GM12875 (cell line): ENCODE data around the gene YIF1A.
A peak's percentile ranks its signal among the peaks of the same experiment; 100 is the strongest.

Experiments
- H3K4me3 ChIP-seq: one replicate; pipeline ENCODE4 v1.5.1; 2011; ENCODE audit warnings: low read depth, low read length, control low read depth
- CTCF ChIP-seq: IDR thresholded peaks from 2 replicates; pipeline ENCODE4 v1.5.1; 2011; ENCODE audit warnings: low read depth, mild to moderate bottlenecking, control low read depth, inconsistent platforms, low read length, moderate library complexity, borderline replicate concordance; ENCODE audit not compliant: insufficient read depth

The YIF1A gene

GRCh38 chr11:66316849-66317251 is 27.9 kb upstream of the YIF1A start, which contains the start of gene CD248:
TSS of gene CD248 (minus strand) at chr11:66317044. CDS start at chr11:66317027, 17 bp downstream.
- no peak for TF ChIP-seq CTCF
- no peak within 1 kb of the TSS for H3K4me3 ChIP-seq

GRCh38 chr11:66315921-66316811 is 27.2 kb upstream of the YIF1A start:
- no peak for TF ChIP-seq CTCF

DNA sequence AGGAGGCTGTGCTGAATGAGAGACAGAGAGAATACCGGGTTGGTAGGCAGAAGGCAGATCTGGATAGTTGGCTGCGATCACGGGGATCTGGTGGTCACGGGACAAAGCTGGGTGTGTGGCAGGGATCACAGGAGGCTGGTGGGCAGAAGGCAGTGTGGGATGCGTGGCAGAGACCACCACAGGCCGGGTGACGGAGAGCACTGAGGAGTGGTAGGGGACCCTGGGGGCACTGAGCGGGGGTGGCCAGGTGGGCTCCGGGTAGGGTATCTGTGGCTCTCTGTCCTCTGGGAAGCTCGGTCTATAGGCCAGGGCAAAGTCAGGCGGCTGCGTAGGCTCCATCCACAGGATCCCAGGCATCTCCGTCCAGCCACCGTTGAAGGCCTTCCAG is 26.5 kb upstream of the YIF1A start:
- no peak for TF ChIP-seq CTCF
- no peak overlapping the region for H3K4me3 ChIP-seq

More at GRCh38 chr11:66315921-66316811, 27.2 kb upstream of the YIF1A start:
- H3K4me3 ChIP-seq: no peak overlapping the region

DNA sequence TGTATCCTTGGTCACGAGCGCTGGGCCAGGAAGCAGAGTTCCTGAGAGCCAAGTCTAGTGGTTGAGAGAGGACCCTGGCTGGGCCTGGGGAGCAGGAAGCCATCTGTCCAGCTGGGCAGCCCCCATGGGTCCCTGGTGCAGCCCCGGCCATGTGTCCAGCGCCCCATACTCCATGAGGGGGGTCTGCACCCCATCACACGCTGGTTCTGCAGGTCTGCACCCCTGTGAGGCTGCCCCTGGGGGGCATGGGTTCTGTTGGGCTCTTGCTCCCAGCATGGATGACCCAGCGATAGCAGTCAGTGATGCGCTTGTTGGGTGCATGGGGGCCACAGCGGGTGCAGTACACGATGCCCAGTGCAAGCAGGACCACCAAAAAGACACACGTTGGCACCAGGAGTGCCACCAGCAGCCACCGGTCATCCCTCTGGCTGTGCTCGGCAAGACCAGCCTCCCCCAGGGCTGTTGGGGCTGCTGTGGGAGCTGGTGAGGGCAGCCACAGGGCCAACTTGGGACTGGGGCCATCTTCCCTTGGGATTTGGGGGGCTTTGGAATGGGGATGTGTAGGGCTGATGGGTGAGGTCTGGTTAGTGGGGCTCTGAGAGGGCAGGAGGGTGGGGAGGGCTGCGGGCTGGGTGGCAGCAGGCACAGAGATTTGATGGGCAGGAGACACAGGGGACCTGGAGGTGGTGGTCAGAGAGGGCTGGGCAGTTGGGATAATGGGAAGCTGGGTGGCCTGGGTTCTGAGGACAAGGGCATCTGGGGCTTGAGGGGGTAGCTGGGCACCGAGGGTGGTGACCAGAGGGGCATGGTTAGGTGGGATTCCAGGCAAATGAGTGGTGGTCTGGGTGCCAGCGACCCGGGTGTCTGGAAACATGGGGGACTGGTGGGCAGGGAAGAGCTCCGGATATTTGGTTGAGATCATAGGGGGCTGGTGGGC is 25.9 kb upstream of the YIF1A start:
- H3K4me3 ChIP-seq: no peak overlapping the region

DNA sequence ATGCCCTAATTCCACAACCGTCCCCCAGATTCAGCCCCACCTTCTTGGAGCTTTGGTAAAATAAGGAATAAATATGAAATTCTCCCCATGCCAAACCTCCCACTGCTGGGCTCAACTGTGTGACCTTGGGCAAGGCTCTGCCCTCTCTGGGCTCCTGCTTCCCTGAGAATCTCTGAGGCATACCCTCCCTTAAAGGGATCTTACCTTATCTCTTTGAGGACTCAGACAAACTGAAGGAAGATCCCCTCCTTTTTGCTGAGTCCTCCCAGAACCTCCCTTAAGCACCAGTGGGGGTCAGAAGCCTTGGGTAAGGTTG is 25.2 kb upstream of the YIF1A start:
- TF ChIP-seq CTCF: no peak

More for the DNA sequence above, 25.9 kb upstream of the YIF1A start:
- no peak for TF ChIP-seq CTCF

DNA sequence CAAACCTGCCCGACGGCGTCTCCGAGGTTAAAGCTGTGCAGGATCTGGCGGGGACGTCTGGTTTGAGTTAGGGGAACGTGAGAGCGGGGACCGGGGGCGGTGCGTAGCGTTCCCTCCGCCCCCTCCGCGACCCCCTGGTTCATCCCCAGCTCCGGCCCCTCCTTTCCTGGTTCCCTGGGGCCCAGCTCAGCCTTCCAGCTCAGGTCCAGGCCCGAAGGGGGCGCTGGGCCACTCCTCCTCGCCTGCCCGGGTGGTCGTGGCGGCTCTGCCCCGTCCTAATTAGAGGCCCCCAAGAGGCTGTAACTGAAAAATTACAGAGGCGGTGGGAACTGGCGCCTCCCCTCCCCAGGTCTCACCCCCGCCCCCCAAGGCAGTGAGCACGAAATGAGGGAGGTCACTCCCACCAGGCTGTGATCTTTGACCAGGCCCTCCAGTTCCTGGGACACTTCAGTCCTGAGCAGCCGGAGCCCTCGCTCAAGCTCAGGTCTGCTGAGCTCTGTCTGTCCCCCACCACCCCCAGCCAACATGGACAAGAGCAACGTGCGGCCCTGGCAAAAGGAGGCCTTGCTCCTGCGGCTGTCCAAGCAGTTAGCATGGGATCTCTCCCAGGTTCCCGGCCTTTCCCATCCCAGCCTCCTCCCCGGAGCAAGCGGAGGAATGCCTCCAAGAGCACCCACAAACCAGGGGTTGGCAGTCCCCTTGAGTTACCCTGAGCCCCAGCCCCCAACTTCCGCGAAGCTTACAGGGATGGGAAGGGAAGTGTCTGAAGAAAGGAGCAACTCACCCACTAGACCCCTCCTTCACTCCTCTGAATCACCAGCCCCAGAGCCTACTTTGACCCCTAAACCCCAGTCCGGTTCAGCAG is 24.6 kb upstream of the YIF1A start:
- TF ChIP-seq CTCF: no peak
- H3K4me3 ChIP-seq: peak overlapping the region; percentile 36

More for the DNA sequence above, 25.2 kb upstream of the YIF1A start:
- no peak overlapping the region for H3K4me3 ChIP-seq
